Measurements from ENCODE around the gene MPPED1.

DNA sequence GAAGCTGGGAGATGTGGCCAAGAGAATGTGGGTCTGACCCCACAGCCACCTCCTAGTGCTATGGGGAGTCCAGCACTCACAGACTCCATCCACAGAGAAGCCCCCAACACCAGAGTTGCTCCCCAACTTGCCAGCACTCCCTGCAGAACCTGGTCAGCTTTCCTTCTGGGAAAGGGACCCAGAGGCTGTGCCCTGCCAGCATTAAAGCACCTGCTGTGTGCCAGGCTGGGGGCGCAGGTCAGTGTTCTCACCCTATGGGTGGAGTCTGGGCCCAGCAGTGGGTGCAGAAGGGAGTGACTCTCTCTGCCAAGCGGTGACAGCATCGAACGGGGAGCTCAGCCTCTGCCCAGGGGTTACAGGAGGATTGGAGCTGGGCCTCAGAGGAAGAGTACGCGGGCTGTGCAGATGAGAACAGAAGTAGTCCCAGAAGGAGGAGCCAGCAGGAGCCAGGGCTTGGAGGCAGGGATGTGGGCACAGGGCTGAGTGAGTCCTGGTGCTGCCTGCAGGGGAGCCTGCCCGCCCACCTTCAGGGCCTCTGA, 114.4 kb downstream of the MPPED1 start:
- TF ChIP-seq, protein P1, sequence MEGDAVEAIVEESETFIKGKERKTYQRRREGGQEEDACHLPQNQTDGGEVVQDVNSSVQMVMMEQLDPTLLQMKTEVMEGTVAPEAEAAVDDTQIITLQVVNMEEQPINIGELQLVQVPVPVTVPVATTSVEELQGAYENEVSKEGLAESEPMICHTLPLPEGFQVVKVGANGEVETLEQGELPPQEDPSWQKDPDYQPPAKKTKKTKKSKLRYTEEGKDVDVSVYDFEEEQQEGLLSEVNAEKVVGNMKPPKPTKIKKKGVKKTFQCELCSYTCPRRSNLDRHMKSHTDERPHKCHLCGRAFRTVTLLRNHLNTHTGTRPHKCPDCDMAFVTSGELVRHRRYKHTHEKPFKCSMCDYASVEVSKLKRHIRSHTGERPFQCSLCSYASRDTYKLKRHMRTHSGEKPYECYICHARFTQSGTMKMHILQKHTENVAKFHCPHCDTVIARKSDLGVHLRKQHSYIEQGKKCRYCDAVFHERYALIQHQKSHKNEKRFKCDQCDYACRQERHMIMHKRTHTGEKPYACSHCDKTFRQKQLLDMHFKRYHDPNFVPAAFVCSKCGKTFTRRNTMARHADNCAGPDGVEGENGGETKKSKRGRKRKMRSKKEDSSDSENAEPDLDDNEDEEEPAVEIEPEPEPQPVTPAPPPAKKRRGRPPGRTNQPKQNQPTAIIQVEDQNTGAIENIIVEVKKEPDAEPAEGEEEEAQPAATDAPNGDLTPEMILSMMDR (IDR thresholded peaks at IDR 0.05): no peak
- TF ChIP-seq POLR2A (IDR thresholded peaks at IDR 0.05): no peak
